Smooth muscle cell (in vitro differentiated cells): ENCODE measurements around the gene MRPL52. TPM values are rescaled to one million over a fixed set of nuclear protein-coding genes. Genes with fewer than 3 reads are reported as not detected.

Experiments
- DNase-seq: peaks from one replicate; lab custom pipeline; 2025; ENCODE audit not compliant: unreplicated experiment; lab: John Stamatoyannopoulos, UW
- H2AFZ ChIP-seq: fragments of 200-600 bp; sonication (generic); 2 replicates; pipeline ENCODE4 v1.6.0; 2016; ENCODE audit warnings: antibody characterized with exemption, low read depth, mild to moderate bottlenecking
- H3F3A ChIP-seq: fragments of 200-600 bp; sonication (generic); 2 replicates; pipeline ENCODE4 v1.6.0; 2017; ENCODE audit warnings: antibody characterized with exemption, low read depth
- H3K27ac ChIP-seq: fragments of 200-600 bp; sonication (generic); 2 replicates; pipeline ENCODE4 v1.5.1; 2016; ENCODE audit warnings: low read depth, mild to moderate bottlenecking
- H3K27me3 ChIP-seq: fragments of 200-600 bp; sonication (generic); 2 replicates; pipeline ENCODE4 v1.6.1; 2016; ENCODE audit warnings: low read depth, mild to moderate bottlenecking
- H3K36me3 ChIP-seq: fragments of 200-600 bp; sonication (generic); 2 replicates; pipeline ENCODE4 v1.5.1; 2016; ENCODE audit warnings: low read depth
- H3K4me1 ChIP-seq: fragments of 200-600 bp; sonication (generic); 2 replicates; pipeline ENCODE4 v1.5.1; 2016; ENCODE audit warnings: low read depth
- H3K4me2 ChIP-seq: fragments of 200-600 bp; sonication (generic); 2 replicates; pipeline ENCODE4 v1.6.0; 2016; ENCODE audit warnings: mild to moderate bottlenecking
- H3K4me3 ChIP-seq: fragments of 200-600 bp; sonication (generic); 2 replicates; pipeline ENCODE4 v1.5.1; 2016; ENCODE audit warnings: mild to moderate bottlenecking
- H3K79me2 ChIP-seq: fragments of 200-600 bp; sonication (generic); 2 replicates; pipeline ENCODE4 v1.6.0; 2016; ENCODE audit warnings: low read depth, mild to moderate bottlenecking
- H3K9ac ChIP-seq: fragments of 200-600 bp; sonication (generic); 2 replicates; pipeline ENCODE4 v1.6.0; 2016; ENCODE audit warnings: low read depth
- H3K9me3 ChIP-seq: fragments of 200-600 bp; sonication (generic); replicated peaks from 2 replicates; pipeline ENCODE4 v1.5.1; 2016; ENCODE audit warnings: low read depth
- H4K20me1 ChIP-seq: fragments of 200-600 bp; sonication (generic); 2 replicates; pipeline ENCODE4 v1.6.0; 2016; ENCODE audit warnings: low read depth
- CTCF ChIP-seq: fragments of 200-600 bp; sonication (generic); IDR thresholded peaks from 2 replicates; pipeline ENCODE4 v1.5.1; 2017; ENCODE audit warnings: borderline replicate concordance, mild to moderate bottlenecking, antibody characterized with exemption; ENCODE audit not compliant: insufficient read depth, poor library complexity, severe bottlenecking
- WGBS: methylation state at CpG from one replicate; pipeline ENCODE4 v1.1.7; 2016; ENCODE audit warnings: low lambda C conversion rate; 5-methylcytosine and 5-hydroxymethylcytosine counted together
- polyA plus RNA-seq: library from polyadenylated mRNA; unstranded; fragments of >200 nt; fragmentation: Nextera tagmentation; extraction: Ambion mirVana; gene quantifications from 2 replicates; pipeline ENCODE4 v1.2.1, GENCODE V29; 2016
- total RNA-seq: library from RNA; depleted of rRNA; stranded (reverse); fragments of >200 nt; gene quantifications from 2 replicates; pipeline ENCODE4 v1.2.3, GENCODE V29; 2014

The MRPL52 gene
- total and polyA plus RNA-seq, 2 experiments from 2014 or later: 220 to 274 TPM

GRCh38 chr14:22865424-22866405 is 36.0 kb downstream of the MRPL52 start:
- WGBS: 68% methylated on average over 6 of the region's 6 CpGs
- H2AFZ ChIP-seq: no peak overlapping the region

GRCh38 chr14:22866874-22867273 is 37.2 kb downstream of the MRPL52 start:
- 97% methylated on average over 5 of the region's 5 CpGs for WGBS
- no peaks in the 10 kb centered on the region for H3K36me3 ChIP-seq
- H4K20me1 ChIP-seq: no peaks in the 10 kb centered on the region
- no peak overlapping the region for H3K27ac ChIP-seq
- H3K4me3 ChIP-seq: no peak overlapping the region
- no peaks in the 10 kb centered on the region for H3K27me3 ChIP-seq
- no peak for TF ChIP-seq CTCF
- H3K9ac ChIP-seq: no peak overlapping the region
- H3K4me1 ChIP-seq: peaks cover 6% of the 10 kb centered on the region
- no peak overlapping the region for H3K4me2 ChIP-seq
- no peak overlapping the region for H2AFZ ChIP-seq
- DNase-seq: no peak
- H3K79me2 ChIP-seq: no peaks in the 10 kb centered on the region
- peaks cover 11% of the 10 kb centered on the region for H3F3A ChIP-seq
- H3K9me3 ChIP-seq: no peaks in the 10 kb centered on the region

More at GRCh38 chr14:22865424-22866405, 36.0 kb downstream of the MRPL52 start:
- Histone ChIP-seq H3K79me2 (no peaks in the 10 kb centered on the region), H3K36me3 (no peaks in the 10 kb centered on the region), H3K27me3 (no peaks in the 10 kb centered on the region), H3K4me3 (no peak overlapping the region), H3K4me2 (no peak overlapping the region), H4K20me1 (no peaks in the 10 kb centered on the region), H3K4me1 (peaks cover 3% of the 10 kb centered on the region), H3K9me3 (no peaks in the 10 kb centered on the region), H3F3A (peaks cover 7% of the 10 kb centered on the region), H3K9ac (no peak overlapping the region), H3K27ac (no peak overlapping the region)
- TF ChIP-seq CTCF: peak; percentile 22
- no peak for DNase-seq

- no peaks in the 10 kb centered on the region for H4K20me1 ChIP-seq
- TF ChIP-seq CTCF: no peak
- peaks cover 12% of the 10 kb centered on the region for H3K4me1 ChIP-seq
- no peak for DNase-seq
- WGBS: 8% methylated on average over 1 of the region's 1 CpG
- peak overlapping the region; percentile 79 for H3K4me3 ChIP-seq
- no peaks in the 10 kb centered on the region for H3K27me3 ChIP-seq
- no peaks in the 10 kb centered on the region for H3K36me3 ChIP-seq
- peak overlapping the region; percentile 90 for H3K27ac ChIP-seq
- H3K9ac ChIP-seq: peak overlapping the region; percentile 82
- peaks cover 12% of the 10 kb centered on the region for H3K79me2 ChIP-seq
- no peaks in the 10 kb centered on the region for H3K9me3 ChIP-seq
- peak overlapping the region; percentile 87 for H2AFZ ChIP-seq
- H3F3A ChIP-seq: peaks cover 11% of the 10 kb centered on the region
- peak overlapping the region; percentile 88 for H3K4me2 ChIP-seq
These were observed 41.1 kb downstream of the MRPL52 start for GRCh38 chr14:22870811-22871223.
